Cardiac muscle cell (in vitro differentiated cells and primary cell): ENCODE measurements around the gene IL18RAP. TPM values are rescaled to one million over a fixed set of nuclear protein-coding genes. Genes with fewer than 3 reads are reported as not detected.

Experiments used
- DNase-seq, 2 donors: peaks; one replicate each; pipeline versions ENCODE4 v3.0.0 to v3.0.0-alpha.2; 2010 to 2017; ENCODE audit warnings: low read depth in 1 of 2, low spot score in 1 of 2
- H3K27ac ChIP-seq: fragments of 200-600 bp; sonication (generic); 2 replicates; pipeline ENCODE4 v1.5.1; 2016
- H3K27me3 ChIP-seq: fragments of 200-600 bp; sonication (generic); 2 replicates; pipeline ENCODE4 v1.6.0; 2016; ENCODE audit warnings: control low read depth
- H3K36me3 ChIP-seq: fragments of 200-600 bp; sonication (generic); 2 replicates; pipeline ENCODE4 v1.5.1; 2016; ENCODE audit warnings: control low read depth
- H3K4me1 ChIP-seq: fragments of 200-600 bp; sonication (generic); 2 replicates; pipeline ENCODE4 v1.8.1; 2017; ENCODE audit warnings: low read depth, mild to moderate bottlenecking, mixed run types
- H3K4me3 ChIP-seq: fragments of 200-600 bp; sonication (generic); 2 replicates; pipeline ENCODE4 v1.5.1; 2016; ENCODE audit warnings: mild to moderate bottlenecking
- H3K9me3 ChIP-seq: fragments of 200-600 bp; sonication (generic); 2 replicates; pipeline ENCODE4 v1.5.1; 2017; ENCODE audit warnings: low read depth, mild to moderate bottlenecking, control low read depth
- CTCF ChIP-seq: IDR thresholded peaks from 2 replicates; pipeline ENCODE4 v1.5.1; 2012; ENCODE audit warnings: low read depth, mild to moderate bottlenecking, low read length
- polyA plus RNA-seq: library from polyadenylated mRNA; unstranded; fragments of >200 nt; fragmentation: Nextera tagmentation; extraction: Ambion mirVana; gene quantifications from 2 replicates; pipeline ENCODE4 v1.2.1, GENCODE V29; 2016
- total RNA-seq: library from RNA; depleted of rRNA; stranded (reverse); fragments of >200 nt; gene quantifications from 2 replicates; pipeline ENCODE4 v1.2.3, GENCODE V29; 2016

Gene IL18RAP
- 0.09 TPM in 1 of 2 replicates, not detected in the other for total RNA-seq
- 0.61 TPM in 1 of 2 replicates, not detected in the other for polyA plus RNA-seq

GRCh38 chr2:102422910-102423309 lies at the start of gene IL18RAP:
TSS of gene IL18RAP (plus strand) at chr2:102423160. CDS start at chr2:102423278, 118 bp downstream.
- TF ChIP-seq CTCF: no peak
- no peak within 1 kb of the TSS for H3K4me3 ChIP-seq
- no peak within 1 kb of the TSS for H3K27ac ChIP-seq
- no peaks in the 10 kb centered on the region for H3K4me1 ChIP-seq
- no peak for DNase-seq
- H3K36me3 ChIP-seq: no peaks in the 10 kb centered on the region
- H3K27me3 ChIP-seq: no peaks in the 10 kb centered on the region
- no peaks in the 10 kb centered on the region for H3K9me3 ChIP-seq

GRCh38 chr2:102376052-102376591 lies 46.8 kb upstream of the IL18RAP start:
- no peaks in the 10 kb centered on the region for H3K4me1 ChIP-seq
- no peaks in the 10 kb centered on the region for H3K27me3 ChIP-seq
- DNase-seq: no peak
- no peaks in the 10 kb centered on the region for H3K9me3 ChIP-seq
- TF ChIP-seq CTCF: no peak
- H3K4me3 ChIP-seq: no peak overlapping the region
- no peak overlapping the region for H3K27ac ChIP-seq
- H3K36me3 ChIP-seq: no peaks in the 10 kb centered on the region

- no peak for TF ChIP-seq CTCF
- H3K4me3 ChIP-seq: no peak overlapping the region
- H3K27me3 ChIP-seq: no peaks in the 10 kb centered on the region
- no peak for DNase-seq
- H3K9me3 ChIP-seq: no peaks in the 10 kb centered on the region
- H3K36me3 ChIP-seq: no peaks in the 10 kb centered on the region
- no peak overlapping the region for H3K27ac ChIP-seq
- no peaks in the 10 kb centered on the region for H3K4me1 ChIP-seq
These were observed 39.2 kb upstream of the IL18RAP start for GRCh38 chr2:102383722-102384121.

GRCh38 chr2:102385522-102385921 lies 37.4 kb upstream of the IL18RAP start:
- TF ChIP-seq CTCF: no peak

GRCh38 chr2:102386004-102386403 lies 37.0 kb upstream of the IL18RAP start:
- Histone ChIP-seq H3K4me3 (no peak overlapping the region), H3K9me3 (no peaks in the 10 kb centered on the region), H3K27me3 (no peaks in the 10 kb centered on the region), H3K36me3 (no peaks in the 10 kb centered on the region), H3K4me1 (no peaks in the 10 kb centered on the region), H3K27ac (no peak overlapping the region)
- no peak for DNase-seq
- TF ChIP-seq CTCF: no peak

More at GRCh38 chr2:102385522-102385921, 37.4 kb upstream of the IL18RAP start:
- H3K4me3 ChIP-seq: no peak overlapping the region
- no peaks in the 10 kb centered on the region for H3K27me3 ChIP-seq
- H3K36me3 ChIP-seq: no peaks in the 10 kb centered on the region
- no peaks in the 10 kb centered on the region for H3K4me1 ChIP-seq
- H3K27ac ChIP-seq: no peak overlapping the region
- no peaks in the 10 kb centered on the region for H3K9me3 ChIP-seq
- DNase-seq: peak in 1 of 2 donors; percentile 30
